AG09319 (cell line): Measurements from ENCODE around the gene TCF4.

Source experiments
- DNase-seq: peaks from one replicate; pipeline ENCODE4 v3.0.0-alpha.2; 2010; ENCODE audit warnings: low read depth; ENCODE audit errors: extremely low read depth
- CTCF ChIP-seq: IDR thresholded peaks from 2 replicates; pipeline ENCODE4 v1.5.1; 2011; ENCODE audit warnings: low read depth, mild to moderate bottlenecking, inconsistent platforms, low read length, moderate library complexity

The TCF4 gene

GRCh38 chr18:55419947-55420664 lies 167.9 kb downstream of the TCF4 start:
- DNase-seq = no peak
- no peak for TF ChIP-seq CTCF

DNA sequence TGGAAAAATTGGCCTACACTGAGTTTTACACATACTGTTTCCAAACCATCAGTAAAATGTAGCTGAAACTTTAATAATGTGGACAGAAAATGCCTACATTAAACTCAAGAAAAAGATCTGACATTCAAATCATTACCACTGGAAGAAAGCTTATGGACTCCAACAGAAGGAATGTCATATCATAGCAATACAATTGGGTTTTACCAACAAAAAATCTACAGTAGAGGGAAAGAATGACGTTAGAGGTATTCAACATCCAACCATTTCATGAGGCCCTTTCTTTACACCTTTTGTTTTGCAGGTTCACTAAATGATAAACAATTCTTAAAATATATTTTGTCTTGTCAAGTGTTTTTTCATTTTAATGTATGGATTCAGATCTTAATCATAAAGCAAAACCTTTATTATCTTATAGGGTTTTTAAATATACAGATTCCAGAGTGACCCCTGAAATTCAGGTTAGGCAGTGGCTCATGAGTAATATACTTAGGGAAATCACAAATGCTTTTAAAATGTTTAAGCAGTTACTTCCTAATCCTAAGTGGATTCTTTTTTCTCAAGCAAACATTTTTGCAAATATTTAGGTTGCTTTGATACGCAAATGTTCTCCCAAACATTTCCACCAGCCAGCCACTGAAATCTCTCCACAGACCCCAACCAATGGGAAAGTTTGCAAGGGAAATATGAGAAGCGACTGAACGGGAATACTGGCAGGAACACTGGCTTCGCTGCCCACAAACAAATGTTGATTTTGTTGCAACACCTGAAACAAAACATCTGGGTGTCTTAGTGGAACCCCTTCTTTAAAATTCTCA lies 168.7 kb downstream of the TCF4 start:
- no peak for TF ChIP-seq CTCF
- DNase-seq = no peak

GRCh38 chr18:55418439-55418838 lies 169.6 kb downstream of the TCF4 start:
- DNase-seq = no peak
- no peak for TF ChIP-seq CTCF

DNA sequence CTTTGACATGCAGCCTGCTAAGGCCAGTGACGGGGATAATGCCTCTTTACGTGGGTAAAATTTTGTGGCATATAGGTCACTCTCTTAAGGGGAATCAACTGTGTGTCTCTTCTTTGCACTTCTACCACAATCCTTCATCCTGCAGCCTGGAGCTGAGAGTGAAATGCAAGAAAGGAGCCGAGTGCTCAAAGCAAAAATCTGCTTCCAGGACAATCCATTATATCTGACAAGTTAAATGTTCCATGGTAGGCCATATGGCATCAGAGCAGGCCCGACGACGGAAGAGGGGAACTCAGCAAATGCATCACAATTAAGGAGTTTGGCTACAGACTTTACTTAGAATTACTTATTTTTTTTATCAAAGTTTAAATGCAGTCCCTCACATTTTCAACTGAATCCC lies 171.2 kb downstream of the TCF4 start:
- no peak for TF ChIP-seq CTCF
- DNase-seq = no peak

DNA sequence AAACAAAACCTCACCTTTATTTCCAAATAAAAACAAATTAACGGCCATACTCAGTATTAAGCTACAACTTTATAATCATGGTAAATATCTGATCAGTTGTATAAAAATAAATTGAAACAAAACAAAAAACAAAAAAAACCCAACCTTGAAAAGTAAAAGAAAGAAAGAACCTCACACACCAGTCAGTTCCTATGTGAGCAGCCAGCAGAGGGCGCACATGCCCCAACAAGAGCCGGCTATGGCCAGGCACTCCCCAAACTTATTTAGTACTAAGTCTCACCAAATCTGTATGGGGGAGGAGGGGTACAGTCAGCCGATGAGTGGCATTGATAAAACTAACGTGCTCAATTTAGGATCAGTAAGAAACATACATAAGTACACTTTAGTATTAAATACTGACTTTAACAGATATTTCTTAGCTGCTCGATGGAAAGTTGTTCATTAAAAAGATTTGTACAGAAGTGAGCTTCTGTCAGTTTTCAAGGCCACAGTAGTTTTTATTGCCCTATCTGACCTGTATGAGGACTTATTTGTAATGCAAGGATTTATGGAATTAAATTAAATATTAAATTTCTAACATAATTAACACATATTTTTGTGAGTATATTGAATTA lies 172.6 kb downstream of the TCF4 start:
- TF ChIP-seq CTCF = peak; percentile 86
- no peak for DNase-seq

GRCh38 chr18:55414475-55414874 lies 173.5 kb downstream of the TCF4 start:
- DNase-seq = no peak
- TF ChIP-seq CTCF = no peak

- no peak for TF ChIP-seq CTCF
- DNase-seq = no peak
These were observed 174.5 kb downstream of the TCF4 start for GRCh38 chr18:55413474-55413873.
